GM18517 (cell line): ENCODE data around the gene SEZ6.

Experiments used
- ATAC-seq: cut with Tn5 transposase; IDR thresholded peaks from one replicate; pipeline ENCODE4 v1.9.1; 2021; ENCODE audit warnings: mild to moderate bottlenecking, moderate library complexity; ENCODE audit not compliant: unreplicated experiment

The SEZ6 gene

DNA sequence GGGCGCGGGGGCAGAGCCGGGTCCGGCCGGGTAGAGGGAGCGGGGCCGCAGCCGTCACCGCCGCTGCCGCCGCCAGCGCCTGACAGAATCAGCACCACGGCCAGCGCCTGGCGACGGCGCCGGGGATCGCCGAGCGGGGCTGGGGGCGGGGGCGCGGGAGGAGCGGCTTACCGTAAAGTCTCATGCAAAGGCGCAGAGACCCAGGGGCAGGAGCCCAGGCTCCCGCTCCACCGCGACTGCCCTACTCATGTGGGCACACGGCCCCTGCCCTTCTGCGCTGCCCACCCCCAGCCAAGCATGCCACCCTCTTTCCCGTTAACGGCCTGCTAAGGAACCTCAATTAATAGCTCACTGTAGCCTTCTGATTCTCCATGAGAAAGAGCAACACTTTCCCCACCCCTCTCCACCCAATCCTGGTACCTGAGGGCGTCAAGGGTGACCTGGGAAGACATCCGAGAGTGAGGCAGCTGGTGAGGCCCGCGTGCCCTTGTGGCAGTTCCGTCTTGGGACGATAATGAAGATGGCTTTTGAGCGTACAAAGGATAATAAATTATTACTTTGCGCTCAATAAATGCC lies at the start of gene SEZ6:
Gene SEZ6 (minus strand): TSS at position 98 of the 576 bp plus-strand sequence. CDS start 164 bp downstream, outside the sequence.
- ATAC-seq = no peak

DNA sequence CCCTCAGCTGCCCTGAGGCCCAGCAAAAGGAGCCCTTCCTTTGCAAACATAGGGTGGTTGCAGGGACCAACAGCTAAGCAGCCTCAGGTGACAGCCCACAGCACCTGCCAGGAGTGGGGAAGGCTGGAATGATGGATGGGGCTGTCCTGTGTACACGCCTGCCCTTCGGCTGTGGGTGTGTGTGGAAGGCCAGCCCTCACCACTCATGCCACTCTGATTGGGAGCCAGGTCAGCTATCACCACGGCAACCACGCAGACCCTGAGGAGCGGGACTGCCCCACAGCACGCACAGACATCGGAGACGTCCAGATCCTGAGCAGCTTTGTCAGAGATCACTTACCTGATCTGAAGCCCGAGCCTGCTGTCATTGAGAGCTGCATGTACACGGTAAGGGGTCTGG lies 49.0 kb upstream of the SEZ6 start:
- no peak for ATAC-seq

DNA sequence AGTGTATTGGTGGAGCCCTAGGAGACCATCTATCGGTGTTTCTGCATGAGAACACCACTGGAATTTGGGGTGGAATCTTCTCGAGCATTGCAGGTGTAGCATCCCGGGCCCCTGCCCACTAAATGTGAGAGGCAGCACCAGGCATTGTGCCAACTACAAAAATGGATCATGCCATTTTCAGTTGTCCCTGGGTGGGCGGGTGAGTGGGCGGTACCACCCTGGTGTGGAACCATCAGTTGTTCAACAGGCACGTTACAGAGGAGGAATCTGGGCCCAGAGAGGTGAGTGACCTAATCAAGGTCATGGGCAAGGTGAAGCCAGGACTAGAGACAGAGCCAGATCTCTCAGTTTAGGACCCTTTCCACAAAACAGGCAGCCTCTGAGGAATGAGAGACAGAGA lies 45.9 kb upstream of the SEZ6 start:
- no peak for ATAC-seq

DNA sequence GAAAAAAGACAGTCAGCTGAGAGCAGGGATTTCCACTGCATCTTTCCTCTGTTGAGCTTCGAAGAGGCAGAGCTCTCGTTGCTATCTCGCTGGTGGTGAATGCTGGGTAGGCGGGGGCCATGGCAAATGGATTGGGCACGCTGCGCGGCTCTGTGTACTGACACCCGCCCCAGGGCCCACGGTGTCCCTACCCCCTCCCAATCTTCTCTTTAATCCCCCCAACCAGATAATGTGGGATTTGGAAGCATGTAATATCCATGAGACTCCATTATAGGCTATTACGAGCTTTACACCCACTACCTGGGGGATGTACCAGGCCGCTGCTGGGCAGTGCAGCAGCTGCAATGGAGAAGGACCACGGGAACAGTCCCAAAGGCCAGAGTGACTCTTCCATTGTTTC lies 45.4 kb upstream of the SEZ6 start:
- ATAC-seq = no peak

GRCh38 chr17:29050176-29050575 lies 44.3 kb upstream of the SEZ6 start:
- no peak for ATAC-seq

DNA sequence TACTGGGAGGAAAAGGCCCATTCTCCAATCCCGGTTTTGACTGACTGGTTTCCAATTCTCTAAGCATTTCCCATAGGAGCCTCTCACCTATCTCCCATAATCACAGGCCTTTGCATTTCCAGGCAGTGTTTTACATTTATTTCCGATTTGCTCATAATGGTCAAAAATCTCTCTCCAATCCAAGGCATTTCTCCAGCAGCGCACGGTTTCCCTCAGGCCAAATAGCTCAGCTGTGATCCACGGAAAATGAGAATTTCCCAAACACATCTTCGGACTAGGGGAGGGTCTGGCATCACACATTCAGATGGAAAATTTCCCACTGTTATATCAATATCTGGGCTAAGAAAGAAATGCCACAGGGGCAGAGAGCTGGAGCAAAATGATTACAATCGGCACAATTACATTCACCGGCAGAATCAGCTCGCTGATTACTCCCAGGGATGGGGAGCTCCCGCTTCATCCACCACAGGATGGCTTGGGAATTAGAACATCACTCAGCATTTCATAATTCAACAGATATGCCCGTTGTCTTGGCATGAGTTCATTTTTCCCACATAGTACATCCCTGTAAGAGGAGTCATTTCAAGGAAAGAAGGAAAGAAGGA lies 43.8 kb upstream of the SEZ6 start:
- ATAC-seq = no peak

- no peak for ATAC-seq
Measured at GRCh38 chr17:29048440-29049368, 42.9 kb upstream of the SEZ6 start.

DNA sequence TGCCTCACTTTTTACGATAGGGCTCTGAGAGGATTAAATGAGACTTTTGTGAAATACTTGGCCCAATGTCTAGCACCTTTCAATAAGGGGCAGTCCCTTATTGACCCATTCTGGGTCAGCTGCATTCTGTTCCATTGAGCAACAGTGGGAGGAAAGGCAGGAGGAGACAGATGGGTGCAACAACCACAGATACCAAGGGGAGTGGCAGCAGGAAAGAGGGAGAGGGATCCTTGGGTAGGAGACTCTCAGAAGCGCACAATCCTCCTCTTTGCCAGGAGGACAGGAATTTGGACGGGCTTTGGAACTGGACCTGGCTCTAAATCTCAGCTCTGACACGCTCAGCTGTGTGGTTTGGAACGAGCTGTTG lies 40.6 kb upstream of the SEZ6 start:
- no peak for ATAC-seq

DNA sequence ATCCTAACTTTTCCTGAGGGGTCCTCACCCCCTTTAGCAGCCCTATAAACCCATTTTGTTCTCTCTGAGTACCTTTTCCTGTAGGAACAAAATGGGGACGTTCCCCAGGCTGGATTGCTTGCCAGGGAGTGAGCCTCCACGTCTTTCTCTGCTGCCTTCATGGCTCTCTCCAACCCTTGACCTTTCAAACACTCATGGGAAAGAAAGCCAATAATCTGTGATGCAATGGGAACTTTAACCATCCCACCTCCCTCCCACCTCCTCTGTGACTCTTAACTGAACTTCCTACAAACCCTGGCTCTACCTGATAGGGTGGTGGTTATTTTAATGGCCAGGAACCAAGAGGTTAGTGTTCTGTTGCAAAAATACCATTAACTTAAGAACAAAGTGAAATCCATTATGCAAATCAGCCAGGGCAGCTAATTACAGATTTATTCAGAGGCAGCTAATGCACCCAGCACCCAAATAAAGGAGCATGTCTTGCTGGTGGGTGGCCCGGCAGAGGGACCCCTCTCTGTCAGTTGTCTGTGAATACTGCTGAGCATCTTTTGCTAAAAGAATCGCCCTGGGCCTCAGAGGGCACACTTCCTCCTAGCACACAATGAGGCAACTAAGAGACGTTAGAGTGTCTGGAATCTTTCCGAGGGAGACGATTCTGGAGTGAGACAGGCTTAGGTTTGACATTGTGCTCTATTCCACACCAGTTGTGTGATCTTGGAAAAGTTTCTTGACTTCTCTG lies 40.1 kb upstream of the SEZ6 start:
- ATAC-seq = no peak

DNA sequence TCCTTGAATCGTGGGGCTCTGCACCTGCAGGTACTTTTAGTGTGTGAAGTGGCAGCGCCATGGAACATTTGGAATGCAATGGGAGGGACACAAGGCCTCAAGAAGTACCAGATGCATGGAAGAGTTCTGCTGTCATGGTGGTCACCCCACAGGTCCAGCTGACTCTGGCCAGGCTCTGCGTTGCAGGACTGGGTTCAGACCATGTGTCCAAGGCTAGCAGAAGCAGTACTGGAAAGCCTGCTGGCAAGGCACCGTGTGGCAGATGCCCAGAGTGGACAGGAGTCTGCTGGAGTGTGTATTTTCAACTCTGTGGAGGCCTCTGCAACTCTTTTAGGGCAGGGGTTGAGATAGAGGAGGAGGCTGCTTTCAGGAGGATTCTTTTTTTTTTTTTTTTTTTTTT lies 39.2 kb upstream of the SEZ6 start:
- ATAC-seq = no peak

DNA sequence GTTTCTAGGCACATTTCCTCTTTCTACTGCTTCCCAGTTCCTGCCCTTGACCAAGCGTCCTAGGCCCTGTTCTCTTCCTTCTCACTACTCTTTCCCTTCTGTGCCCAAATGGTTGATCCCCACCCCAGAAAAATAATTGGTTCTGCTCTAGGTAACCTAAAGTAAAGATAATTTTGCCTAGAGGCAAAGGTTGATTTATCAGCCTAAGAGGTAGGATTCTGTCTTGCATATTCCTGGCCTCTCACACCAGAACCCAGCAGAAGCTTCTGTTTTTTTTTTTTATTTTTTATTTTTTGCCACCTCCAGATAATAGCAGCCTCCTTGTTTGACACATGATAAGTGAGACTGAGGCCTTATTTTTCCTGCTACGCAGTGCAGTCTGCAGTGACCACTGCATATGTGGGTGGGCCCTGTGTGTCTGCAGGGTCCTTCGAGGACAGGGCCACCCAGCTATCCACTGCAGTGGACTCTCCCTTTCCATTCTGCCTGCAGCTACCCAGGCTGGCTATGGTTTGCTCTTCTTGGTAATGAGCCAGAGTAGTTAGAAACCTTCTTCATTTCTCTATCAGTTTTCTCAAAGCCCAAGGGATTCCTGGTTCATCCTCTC lies 37.8 kb upstream of the SEZ6 start:
- ATAC-seq = no peak

- ATAC-seq = no peak
Measured at GRCh38 chr17:29042679-29043538, 37.1 kb upstream of the SEZ6 start, which contains the start of gene PIPOX. PIPOX (plus strand) TSS chr17:29043141; CDS start chr17:29043226, 85 bp downstream.

GRCh38 chr17:29042026-29042678 lies 36.3 kb upstream of the SEZ6 start:
- no peak for ATAC-seq

- no peak for ATAC-seq
Measured at GRCh38 chr17:29041571-29041970, 35.7 kb upstream of the SEZ6 start.

- ATAC-seq = no peak
Measured at GRCh38 chr17:29041091-29041490, 35.3 kb upstream of the SEZ6 start.

GRCh38 chr17:29039764-29040598 lies 34.1 kb upstream of the SEZ6 start:
- no peak for ATAC-seq

GRCh38 chr17:29038085-29038795 lies 32.4 kb upstream of the SEZ6 start:
- no peak for ATAC-seq

GRCh38 chr17:29037739-29038084 lies 31.9 kb upstream of the SEZ6 start:
- ATAC-seq = no peak
